ENCODE results near the gene BCAP29. TPM values are rescaled to one million over a fixed set of nuclear protein-coding genes. Genes with fewer than 3 reads are reported as not detected.

The BCAP29 gene
- total and polyA plus RNA-seq, 2 of the 8 experiments (the other 6 are each of a cell fraction or from before 2014, with no cell fraction given): 6.8 to 18.1 TPM

DNA sequence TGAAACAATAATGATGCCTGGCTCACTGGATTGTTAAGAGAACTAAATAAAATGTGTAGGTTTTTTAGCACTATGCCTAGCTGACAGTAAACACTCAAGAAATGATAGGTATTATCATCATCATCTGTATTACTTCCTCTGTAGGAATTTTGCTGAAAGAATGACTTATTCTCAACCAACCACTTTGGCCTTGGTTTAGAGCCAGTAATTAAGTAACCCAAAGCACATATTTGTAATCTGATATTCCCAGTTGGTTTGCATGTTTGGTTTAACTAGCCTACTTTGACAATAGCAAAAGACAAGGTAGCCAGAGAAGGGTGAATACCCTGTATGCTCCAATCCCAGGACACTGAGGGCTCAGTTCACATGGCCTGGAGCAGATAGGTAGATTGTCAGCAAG is 34.4 kb downstream of the BCAP29 start (continued):
- TF ChIP-seq SAP30 (IDR thresholded peaks at IDR 0.05; ENCODE audit: insufficient read depth, insufficient replicate concordance, low read length): no peak
- no peak for TF ChIP-seq MAFK (IDR thresholded peaks at IDR 0.05; ENCODE audit: low read depth, low read length)
- TF ChIP-seq GTF2F1 (IDR thresholded peaks at IDR 0.05; ENCODE audit: borderline replicate concordance, low read depth, low read length): no peak
- TF ChIP-seq SP1 (IDR thresholded peaks at IDR 0.05; ENCODE audit: low read depth, low read length): no peak
- TF ChIP-seq TCF12 (IDR thresholded peaks at IDR 0.05; ENCODE audit: low read depth, low read length): no peak
- TF ChIP-seq CREB1 (IDR thresholded peaks at IDR 0.05): no peak
- no peak for TF ChIP-seq TAF1 (IDR thresholded peaks at IDR 0.05; ENCODE audit: low read depth, low read length)
- TF ChIP-seq, protein P1, sequence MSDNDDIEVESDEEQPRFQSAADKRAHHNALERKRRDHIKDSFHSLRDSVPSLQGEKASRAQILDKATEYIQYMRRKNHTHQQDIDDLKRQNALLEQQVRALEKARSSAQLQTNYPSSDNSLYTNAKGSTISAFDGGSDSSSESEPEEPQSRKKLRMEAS (IDR thresholded peaks at IDR 0.05): no peak

Data from H1 (cell line).